ENCODE data around the gene PIP5KL1.

PIP5KL1 gene

GRCh38 chr9:127873223-127873691 lies 57.3 kb downstream of the PIP5KL1 start:
- no peak for DNase-seq (ENCODE audit: low read depth)

GRCh38 chr9:127872369-127873222 lies 58.0 kb downstream of the PIP5KL1 start:
- no peak for DNase-seq (ENCODE audit: low read depth)

- DNase-seq (ENCODE audit: low read depth): no peak
Measured at GRCh38 chr9:127871531-127871930, 59.0 kb downstream of the PIP5KL1 start.

GRCh38 chr9:127870887-127871286 lies 59.7 kb downstream of the PIP5KL1 start:
- DNase-seq (ENCODE audit: low read depth): no peak

Data from activated gamma-delta T cell treated with anti-CD3 and anti-CD28 coated beads, Interleukin-2, amount 50 U/mL, for 16 hours (primary cell).